A673 (cell line): Measurements from ENCODE around the gene PLK1. TPM values are rescaled to one million over a fixed set of nuclear protein-coding genes. Genes with fewer than 3 reads are reported as not detected.

ENCODE experiments used
- BruUV-seq: library from RNA; stranded (reverse); fragments of 400-500 nt; replicated peaks from 2 replicates; lab custom pipeline; 2021; lab: Mats Ljungman, UMichigan
- CTCF ChIA-PET: fragments of 300-600 bp; sonication (Branson Sonifier 250); formaldehyde crosslinking; loops from one replicate; lab custom pipeline; 2022; ENCODE audit warnings: antibody characterized with exemption; lab: Charles Lee
- POLR2A ChIA-PET: fragments of 300-600 bp; sonication (Branson Sonifier 250); formaldehyde crosslinking; loops from one replicate; lab custom pipeline; 2022; ENCODE audit warnings: antibody characterized with exemption; ENCODE audit not compliant: low non-redundant PET; lab: Charles Lee
- DNase-seq: peaks from one replicate; pipeline ENCODE4 v3.0.0-alpha.2; 2015; ENCODE audit warnings: low spot score
- H3K27ac ChIP-seq: fragments of 200-600 bp; sonication (generic); 2 replicates; pipeline ENCODE4 v1.5.1; 2016; ENCODE audit warnings: mixed run types, low read depth, mild to moderate bottlenecking, mixed read lengths, antibody characterized with exemption, low read length; ENCODE audit not compliant: poor library complexity, severe bottlenecking
- H3K27me3 ChIP-seq: fragments of 200-600 bp; sonication (generic); replicated peaks from 2 replicates; pipeline ENCODE4 v1.6.1; 2017; ENCODE audit warnings: mixed run types, low read depth, mild to moderate bottlenecking, mixed read lengths, antibody characterized with exemption, low read length; ENCODE audit not compliant: insufficient read depth, poor library complexity
- H3K36me3 ChIP-seq: fragments of 200-600 bp; sonication (generic); 2 replicates; pipeline ENCODE4 v1.6.1; 2016; ENCODE audit warnings: mixed run types, mild to moderate bottlenecking, mixed read lengths, antibody characterized with exemption, low read length; ENCODE audit not compliant: insufficient read depth, poor library complexity, severe bottlenecking
- H3K4me1 ChIP-seq: fragments of 200-600 bp; sonication (generic); 2 replicates; pipeline ENCODE4 v1.6.1; 2017; ENCODE audit warnings: mixed run types, mild to moderate bottlenecking, mixed read lengths, antibody characterized with exemption, low read length; ENCODE audit not compliant: insufficient read depth, poor library complexity, severe bottlenecking
- H3K4me3 ChIP-seq: fragments of 200-600 bp; sonication (generic); 2 replicates; pipeline ENCODE4 v1.5.1; 2016; ENCODE audit warnings: low read depth, mixed run types, mild to moderate bottlenecking, mixed read lengths, low read length; ENCODE audit not compliant: poor library complexity, severe bottlenecking
- H3K9me3 ChIP-seq: fragments of 200-600 bp; sonication (generic); 2 replicates; pipeline ENCODE4 v1.6.1; 2016; ENCODE audit warnings: mixed run types, low read depth, mild to moderate bottlenecking, mixed read lengths, antibody characterized with exemption, low read length; ENCODE audit not compliant: poor library complexity, severe bottlenecking
- CTCF ChIP-seq: fragments of 300-800, 200-600 bp; sonication (generic); conservative IDR thresholded peaks from 2 replicates; pipeline ENCODE4 v1.5.1; 2017; ENCODE audit warnings: low read depth, mild to moderate bottlenecking, antibody characterized with exemption, low read length, moderate library complexity, mixed read lengths
- EZH2 ChIP-seq: fragments of 200-600 bp; sonication (generic); IDR thresholded peaks from 2 replicates; pipeline ENCODE4 v1.6.1; 2017; ENCODE audit warnings: borderline replicate concordance, low read depth, mild to moderate bottlenecking, mixed read lengths, antibody characterized with exemption, low read length; ENCODE audit not compliant: poor library complexity, severe bottlenecking
- intact Hi-C: fragments of 100-400 bp; cut with micrococcal nuclease; formaldehyde crosslinking; loops from one replicate; pipeline ENCODE4 v1.10.0; 2022; ENCODE audit not compliant: unreplicated experiment
- total RNA-seq: library from RNA; stranded (reverse); gene quantifications from 2 replicates; pipeline ENCODE4 v1.2.3, GENCODE V29; 2021

PLK1 gene
- total RNA-seq, 1 experiment from 2014 or later, result 234 TPM

- Histone ChIP-seq H3K9me3 (no peaks in the 10 kb centered on the region), H3K4me1 (peaks cover 27% of the 10 kb centered on the region), H3K27me3 (no peaks in the 10 kb centered on the region), H3K27ac (peak overlapping the region; percentile 89), H3K36me3 (peaks cover 51% of the 10 kb centered on the region), H3K4me3 (peak overlapping the region; percentile 88)
- ChIA-PET POLR2A (no interaction called here), CTCF (interaction anchor here (0.9 kb wide), 1 partner anchor 48 kb away, joined by 4 read pairs; no protein-coding TSS in a partner anchor)
- no TSS peak for BruUV-seq
- intact Hi-C loops, result loop anchor here (2.0 kb wide), 1 partner anchor 39 kb away; the partner anchor contains the start of genes DCTN5 and PALB2
- no peak for DNase-seq
- TF ChIP-seq EZH2, result no peak
- no peak for TF ChIP-seq CTCF
Observed at GRCh38 chr16:23679986-23680336, 1.3 kb downstream of the PLK1 start.

GRCh38 chr16:23682181-23682580 is 3.5 kb downstream of the PLK1 start:
- intact Hi-C loops, result no loop called here
- H3K4me1 ChIP-seq, result peaks cover 27% of the 10 kb centered on the region
- no peak for TF ChIP-seq CTCF
- TF ChIP-seq EZH2, result no peak
- CTCF ChIA-PET, result no interaction called here
- no peaks in the 10 kb centered on the region for H3K27me3 ChIP-seq
- no peaks in the 10 kb centered on the region for H3K9me3 ChIP-seq
- DNase-seq, result peak; percentile 83
- BruUV-seq, result no TSS peak
- H3K27ac ChIP-seq, result no peak overlapping the region
- H3K36me3 ChIP-seq, result peaks cover 73% of the 10 kb centered on the region
- POLR2A ChIA-PET, result no interaction called here
- H3K4me3 ChIP-seq, result peak overlapping the region; percentile 88

- TF ChIP-seq CTCF (no peak), EZH2 (no peak)
- no TSS peak for BruUV-seq
- no peak for DNase-seq
- intact Hi-C loops, result no loop called here
- CTCF ChIA-PET, result no interaction called here
- Histone ChIP-seq H3K36me3 (peaks cover 86% of the 10 kb centered on the region), H3K27ac (no peak overlapping the region), H3K4me3 (no peak overlapping the region), H3K4me1 (peaks cover 23% of the 10 kb centered on the region), H3K9me3 (no peaks in the 10 kb centered on the region), H3K27me3 (no peaks in the 10 kb centered on the region)
- POLR2A ChIA-PET, result no interaction called here
Observed at GRCh38 chr16:23683487-23683886, 4.8 kb downstream of the PLK1 start.
